OCI-LY3 (cell line): ENCODE results near the gene MYBPC1.
"Not testable (repeated sequence)": the region's sequence is repeated elsewhere in the genome, so short reads cannot be mapped to it uniquely, and the experiment has no call there.

Experiments
- H2AFZ ChIP-seq: fragments of 200-600, 300-600 bp; shearing (Covaris generic); 2 replicates; pipeline ENCODE4 v1.6.0; 2014; ENCODE audit warnings: antibody characterized with exemption, low read depth, low read length
- H3K27ac ChIP-seq: fragments of 200-600, 300-600 bp; sonication (generic); 2 replicates; pipeline ENCODE4 v1.5.1; 2014; ENCODE audit warnings: mild to moderate bottlenecking, low read length, moderate library complexity, mixed read lengths
- H3K27me3 ChIP-seq: fragments of 200-600, 300-600 bp; sonication (generic); 2 replicates; pipeline ENCODE4 v1.6.1; 2014; ENCODE audit warnings: low read depth, low read length, mixed read lengths
- H3K36me3 ChIP-seq: fragments of 200-600, 300-600 bp; sonication (generic); replicated peaks from 2 replicates; pipeline ENCODE3; 2014; ENCODE audit warnings: low read depth, low read length, mixed read lengths
- H3K4me1 ChIP-seq: fragments of 300-600, 200-600 bp; sonication (generic); 2 replicates; pipeline ENCODE4 v1.6.1; 2014; ENCODE audit warnings: low read length, mixed read lengths
- H3K4me2 ChIP-seq: fragments of 200-600, 300-600 bp; sonication (generic); 2 replicates; pipeline ENCODE4 v1.6.1; 2014; ENCODE audit warnings: low read length, mixed read lengths
- H3K4me3 ChIP-seq: fragments of 300-600, 200-600 bp; sonication (generic); 2 replicates; pipeline ENCODE4 v1.5.1; 2014; ENCODE audit warnings: antibody characterized with exemption, mild to moderate bottlenecking, low read length, moderate library complexity
- H3K79me2 ChIP-seq: fragments of 300-600, 200-600 bp; shearing (Covaris generic); 2 replicates; pipeline ENCODE4 v1.6.1; 2014; ENCODE audit warnings: mild to moderate bottlenecking, low read length, mixed read lengths
- H3K9ac ChIP-seq: fragments of 300-600, 200-600 bp; shearing (Covaris generic); 2 replicates; pipeline ENCODE4 v1.6.0; 2014; ENCODE audit warnings: mild to moderate bottlenecking, low read length, moderate library complexity
- H3K9me3 ChIP-seq: fragments of 200-600, 300-600 bp; shearing (Covaris generic); 2 replicates; pipeline ENCODE4 v1.6.1; 2014; ENCODE audit warnings: low read length, mixed read lengths; ENCODE audit not compliant: insufficient read depth
- H4K20me1 ChIP-seq: fragments of 200-600, 300-600 bp; sonication (generic); 2 replicates; pipeline ENCODE4 v1.6.1; 2016; ENCODE audit warnings: low read length, mixed read lengths; ENCODE audit not compliant: insufficient read depth
- CTCF ChIP-seq: fragments of 200-600, 300-600 bp; sonication (generic); IDR thresholded peaks from 2 replicates; pipeline ENCODE4 v1.5.1; 2014; ENCODE audit warnings: antibody characterized with exemption, low read length, low read depth
- EZH2phosphoT487 ChIP-seq: fragments of 200-600 bp; shearing (Covaris generic); IDR thresholded peaks from 2 replicates; pipeline ENCODE4 v1.6.1; 2018; ENCODE audit warnings: antibody characterized with exemption, mixed run types, low read depth

Gene MYBPC1

GRCh38 chr12:101680240-101680639, 85.5 kb downstream of the MYBPC1 start:
- TF ChIP-seq EZH2phosphoT487 (no peak), CTCF (no peak)
- H3K27me3 ChIP-seq: peaks cover 43% of the 10 kb centered on the region
- H3K27ac ChIP-seq: no peak overlapping the region
- H3K4me3 ChIP-seq: no peak overlapping the region
- no peak overlapping the region for H2AFZ ChIP-seq
- H3K36me3 ChIP-seq: no peaks in the 10 kb centered on the region
- H3K79me2 ChIP-seq: no peaks in the 10 kb centered on the region
- 0 out of 2 replicates have a peak, but pooled peaks cover 5% of the 10 kb centered on the region for H3K4me1 ChIP-seq
- no peak overlapping the region for H3K4me2 ChIP-seq
- no peak overlapping the region for H3K9ac ChIP-seq
- H4K20me1 ChIP-seq: no peaks in the 10 kb centered on the region
- no peaks in the 10 kb centered on the region for H3K9me3 ChIP-seq

GRCh38 chr12:101680647-101681046, 85.9 kb downstream of the MYBPC1 start:
- no peak overlapping the region for H3K9ac ChIP-seq
- H3K4me1 ChIP-seq: 0 out of 2 replicates have a peak, but pooled peaks cover 5% of the 10 kb centered on the region
- no peaks in the 10 kb centered on the region for H3K9me3 ChIP-seq
- TF ChIP-seq EZH2phosphoT487: no peak
- TF ChIP-seq CTCF: no peak
- peaks cover 43% of the 10 kb centered on the region for H3K27me3 ChIP-seq
- H3K79me2 ChIP-seq: no peaks in the 10 kb centered on the region
- no peaks in the 10 kb centered on the region for H3K36me3 ChIP-seq
- no peak overlapping the region for H2AFZ ChIP-seq
- H4K20me1 ChIP-seq: no peaks in the 10 kb centered on the region
- no peak overlapping the region for H3K4me3 ChIP-seq
- no peak overlapping the region for H3K27ac ChIP-seq
- no peak overlapping the region for H3K4me2 ChIP-seq

GRCh38 chr12:101681627-101682026, 86.9 kb downstream of the MYBPC1 start:
- not testable (repeated sequence) for H3K4me3 ChIP-seq, H3K36me3 ChIP-seq, H3K4me1 ChIP-seq, H3K27ac ChIP-seq, H3K4me2 ChIP-seq, H3K9ac ChIP-seq, H2AFZ ChIP-seq, H4K20me1 ChIP-seq, H3K9me3 ChIP-seq, H3K79me2 ChIP-seq
- H3K27me3 ChIP-seq: peaks cover 49% of the 10 kb centered on the region

- Histone ChIP-seq H3K27me3 (peaks cover 27% of the 10 kb centered on the region), H2AFZ (no peak overlapping the region), H3K79me2 (no peaks in the 10 kb centered on the region), H4K20me1 (no peaks in the 10 kb centered on the region), H3K4me1 (no peaks in the 10 kb centered on the region), H3K9me3 (no peaks in the 10 kb centered on the region), H3K4me2 (no peak overlapping the region), H3K9ac (no peak overlapping the region), H3K27ac (no peak overlapping the region), H3K4me3 (no peak overlapping the region), H3K36me3 (no peaks in the 10 kb centered on the region)
- TF ChIP-seq EZH2phosphoT487 (no peak), CTCF (no peak)
These were observed 90.3 kb downstream of the MYBPC1 start for GRCh38 chr12:101685092-101685491.

- Histone ChIP-seq H4K20me1 (no peaks in the 10 kb centered on the region), H3K9ac (no peak overlapping the region), H3K27ac (no peak overlapping the region)
These were observed 91.4 kb downstream of the MYBPC1 start for GRCh38 chr12:101686176-101686575.

More at GRCh38 chr12:101686176-101686575, 91.4 kb downstream of the MYBPC1 start:
- H3K36me3 ChIP-seq: no peaks in the 10 kb centered on the region
- no peaks in the 10 kb centered on the region for H3K4me1 ChIP-seq
- no peak overlapping the region for H3K4me2 ChIP-seq
- H2AFZ ChIP-seq: no peak overlapping the region
- peaks cover 22% of the 10 kb centered on the region for H3K27me3 ChIP-seq
- H3K9me3 ChIP-seq: no peaks in the 10 kb centered on the region
- no peaks in the 10 kb centered on the region for H3K79me2 ChIP-seq
- TF ChIP-seq EZH2phosphoT487 (no peak), CTCF (no peak)
- H3K4me3 ChIP-seq: no peak overlapping the region
